LNCaP clone FGC (cell line): ENCODE results near the gene KRTAP5-5.

Experiments used
- DNase-seq: peaks from one replicate; pipeline ENCODE4 v3.0.0-alpha.2; 2011; ENCODE audit warnings: low read depth
- H3K4me3 ChIP-seq: 2 replicates; pipeline ENCODE4 v1.5.1; 2011; ENCODE audit warnings: mild to moderate bottlenecking, low read depth, low read length, control low read depth
- TF ChIP-seq, protein P1 (sequence below): IDR thresholded peaks from 2 replicates; pipeline ENCODE4 v1.5.1; 2012; ENCODE audit warnings: mild to moderate bottlenecking; ENCODE audit not compliant: control insufficient read depth, insufficient read depth; ENCODE audit errors: extremely low read depth

KRTAP5-5 gene

GRCh38 chr11:1671658-1672057 lies 42.1 kb downstream of the KRTAP5-5 start:
- no peak for DNase-seq
- TF ChIP-seq, protein P1, sequence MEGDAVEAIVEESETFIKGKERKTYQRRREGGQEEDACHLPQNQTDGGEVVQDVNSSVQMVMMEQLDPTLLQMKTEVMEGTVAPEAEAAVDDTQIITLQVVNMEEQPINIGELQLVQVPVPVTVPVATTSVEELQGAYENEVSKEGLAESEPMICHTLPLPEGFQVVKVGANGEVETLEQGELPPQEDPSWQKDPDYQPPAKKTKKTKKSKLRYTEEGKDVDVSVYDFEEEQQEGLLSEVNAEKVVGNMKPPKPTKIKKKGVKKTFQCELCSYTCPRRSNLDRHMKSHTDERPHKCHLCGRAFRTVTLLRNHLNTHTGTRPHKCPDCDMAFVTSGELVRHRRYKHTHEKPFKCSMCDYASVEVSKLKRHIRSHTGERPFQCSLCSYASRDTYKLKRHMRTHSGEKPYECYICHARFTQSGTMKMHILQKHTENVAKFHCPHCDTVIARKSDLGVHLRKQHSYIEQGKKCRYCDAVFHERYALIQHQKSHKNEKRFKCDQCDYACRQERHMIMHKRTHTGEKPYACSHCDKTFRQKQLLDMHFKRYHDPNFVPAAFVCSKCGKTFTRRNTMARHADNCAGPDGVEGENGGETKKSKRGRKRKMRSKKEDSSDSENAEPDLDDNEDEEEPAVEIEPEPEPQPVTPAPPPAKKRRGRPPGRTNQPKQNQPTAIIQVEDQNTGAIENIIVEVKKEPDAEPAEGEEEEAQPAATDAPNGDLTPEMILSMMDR, result no peak
- no peak overlapping the region for H3K4me3 ChIP-seq

DNA sequence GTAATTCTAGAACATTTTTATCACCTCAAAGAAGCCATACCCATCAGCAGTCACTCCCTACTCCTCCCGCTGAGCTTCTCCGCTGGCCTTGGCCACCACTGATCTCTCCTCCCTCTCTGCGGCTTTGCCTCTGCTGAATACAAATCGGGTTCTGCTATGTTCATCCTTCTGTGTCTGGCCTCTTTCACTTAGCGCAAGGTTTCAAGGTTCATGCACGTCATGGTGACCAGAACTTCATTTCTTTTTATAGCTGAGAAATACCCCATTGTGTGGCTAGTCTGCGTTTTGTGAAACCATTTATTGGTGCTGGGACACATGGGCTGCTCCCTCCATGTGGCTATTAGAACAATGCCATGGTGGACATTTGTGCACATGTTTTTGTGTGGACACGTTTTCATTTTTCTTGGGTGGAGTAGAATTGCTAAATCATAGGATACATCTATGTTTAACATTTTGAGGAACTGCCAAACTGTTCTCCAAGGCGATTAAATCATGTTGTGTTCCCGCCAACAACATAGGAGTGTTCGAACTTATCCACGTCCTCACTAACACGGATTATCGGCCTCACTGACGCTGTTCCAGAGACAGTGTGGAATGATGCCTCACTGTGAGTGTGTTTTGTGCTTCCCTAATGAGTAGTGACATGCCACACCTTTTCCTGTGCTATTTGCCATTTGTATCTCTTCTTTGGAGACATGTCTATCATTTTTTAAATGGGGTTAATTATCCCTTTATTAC lies 43.2 kb downstream of the KRTAP5-5 start:
- TF ChIP-seq, protein P1, result no peak
- no peak overlapping the region for H3K4me3 ChIP-seq
- DNase-seq, result no peak

GRCh38 chr11:1673446-1674172 lies 44.0 kb downstream of the KRTAP5-5 start:
- no peak for DNase-seq
- no peak overlapping the region for H3K4me3 ChIP-seq

GRCh38 chr11:1674173-1675131 lies 44.9 kb downstream of the KRTAP5-5 start:
- DNase-seq, result no peak
- no peak overlapping the region for H3K4me3 ChIP-seq
- TF ChIP-seq, protein P1, result no peak

More at GRCh38 chr11:1673446-1674172, 44.0 kb downstream of the KRTAP5-5 start:
- TF ChIP-seq, protein P1, result no peak

DNA sequence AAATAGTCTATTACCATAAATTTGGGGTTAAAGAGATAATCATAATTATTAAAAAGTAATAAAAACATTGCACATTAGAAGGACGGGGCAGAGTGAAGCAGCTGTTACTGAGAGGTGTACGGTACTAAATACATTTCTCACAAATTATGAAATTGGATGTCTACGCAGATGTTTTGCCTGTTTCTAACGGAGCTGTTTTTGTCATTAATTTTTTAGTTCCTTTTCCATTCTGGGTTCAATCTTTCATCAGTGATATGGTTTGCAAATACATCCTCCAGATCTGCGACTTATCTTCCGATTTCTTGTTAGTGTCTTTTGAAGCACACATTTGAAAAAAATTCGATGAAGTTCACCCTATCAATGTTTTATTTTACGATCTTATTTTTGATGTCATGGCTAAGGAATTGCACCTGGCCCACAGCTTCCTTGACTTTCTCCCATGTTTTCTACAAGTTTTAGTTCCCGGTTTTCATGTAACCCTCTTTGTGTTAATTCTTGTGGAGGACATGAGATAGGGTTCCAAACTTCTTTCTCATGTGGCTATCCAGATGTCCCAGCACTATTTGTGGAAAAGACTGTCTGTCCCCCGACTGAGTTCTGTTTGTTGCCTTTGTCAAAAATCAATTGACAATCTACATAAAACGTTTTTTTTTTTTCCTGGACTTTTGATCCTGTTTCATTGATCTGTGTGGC lies 46.1 kb downstream of the KRTAP5-5 start:
- TF ChIP-seq, protein P1, result no peak
- DNase-seq, result no peak
- H3K4me3 ChIP-seq, result no peak overlapping the region

DNA sequence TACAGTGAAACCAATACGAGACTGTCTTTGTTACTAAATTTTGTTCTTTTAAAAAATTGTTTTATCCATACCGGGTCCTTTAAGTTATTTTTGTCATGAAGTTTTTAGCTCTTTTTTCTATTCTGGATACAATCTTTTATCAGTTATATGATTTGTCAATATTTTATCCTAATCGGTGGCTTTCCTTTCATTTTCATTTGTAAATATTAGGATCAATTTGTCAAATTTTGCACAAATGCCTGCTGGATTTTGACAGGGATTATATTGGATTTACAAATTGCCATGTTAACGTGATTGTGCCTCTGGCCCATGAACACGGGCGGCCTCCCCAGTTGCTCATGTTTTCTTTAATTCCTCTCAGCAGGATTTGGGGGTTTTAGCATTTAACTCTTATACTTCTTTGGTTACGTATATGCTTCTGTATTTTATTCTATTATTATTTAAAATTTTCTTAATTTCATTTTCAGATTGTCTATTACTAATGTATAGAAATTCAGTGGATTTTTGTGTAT lies 46.7 kb downstream of the KRTAP5-5 start:
- DNase-seq, result no peak
- TF ChIP-seq, protein P1, result no peak
- no peak overlapping the region for H3K4me3 ChIP-seq
